WTC11 (cell line): ENCODE measurements around the gene GLCCI1.

Source experiments
- CTCF ChIP-seq: fragments of 200-600 bp; IDR thresholded peaks from 2 replicates; pipeline ENCODE4 v1.8.0; 2022; ENCODE audit warnings: antibody characterized with exemption
- GABPB1 ChIP-seq: sonication (generic); formaldehyde crosslinking; IDR thresholded peaks from 2 replicates; pipeline ENCODE4 v1.8.1; 2023; ENCODE audit warnings: mild to moderate bottlenecking, missing genetic modification reagents
- MYBL2 ChIP-seq: sonication (generic); formaldehyde crosslinking; IDR thresholded peaks from 2 replicates; pipeline ENCODE4 v1.8.1; 2023; ENCODE audit warnings: mild to moderate bottlenecking, moderate library complexity, missing genetic modification reagents
- SP1 ChIP-seq: sonication (generic); formaldehyde crosslinking; conservative IDR thresholded peaks from 2 replicates; pipeline ENCODE4 v1.8.1; 2022; ENCODE audit warnings: missing genetic modification reagents
- TEAD4 ChIP-seq: sonication (generic); formaldehyde crosslinking; IDR thresholded peaks from 2 replicates; pipeline ENCODE4 v1.8.0; 2022; ENCODE audit warnings: mild to moderate bottlenecking, missing genetic modification reagents

GRCh38 chr7:8051373-8051772 lies 82.8 kb downstream of the GLCCI1 start:
- TF ChIP-seq CTCF (no peak), MYBL2 (CRISPR knock-in tag) (no peak), TEAD4 (no peak), GABPB1 (no peak), SP1 (CRISPR knock-in tag) (no peak)
